Left renal pelvis (tissue), 4 donors: ENCODE results near the gene GCSH. TPM values are rescaled to one million over a fixed set of nuclear protein-coding genes. Genes with fewer than 3 reads are reported as not detected.
A peak's percentile ranks its signal among the peaks of the same experiment; 100 is the strongest.

Source experiments
- DNase-seq, 4 donors: peaks; one replicate each; pipeline ENCODE4 v3.0.0-alpha.2; 2013; ENCODE audit warnings: low read depth in 4 of 4, low spot score in 3 of 4
- polyA plus RNA-seq, 4 donors: library from polyadenylated mRNA; unstranded; fragments of 120-200 nt; gene quantifications; one replicate each; pipeline ENCODE4 v1.2.1, GENCODE V29; 2013; ENCODE audit not compliant: insufficient read length in 4 of 4

GCSH gene
- polyA plus RNA-seq, 4 donors = 53.1 to 117 (median 94.3) TPM

DNA sequence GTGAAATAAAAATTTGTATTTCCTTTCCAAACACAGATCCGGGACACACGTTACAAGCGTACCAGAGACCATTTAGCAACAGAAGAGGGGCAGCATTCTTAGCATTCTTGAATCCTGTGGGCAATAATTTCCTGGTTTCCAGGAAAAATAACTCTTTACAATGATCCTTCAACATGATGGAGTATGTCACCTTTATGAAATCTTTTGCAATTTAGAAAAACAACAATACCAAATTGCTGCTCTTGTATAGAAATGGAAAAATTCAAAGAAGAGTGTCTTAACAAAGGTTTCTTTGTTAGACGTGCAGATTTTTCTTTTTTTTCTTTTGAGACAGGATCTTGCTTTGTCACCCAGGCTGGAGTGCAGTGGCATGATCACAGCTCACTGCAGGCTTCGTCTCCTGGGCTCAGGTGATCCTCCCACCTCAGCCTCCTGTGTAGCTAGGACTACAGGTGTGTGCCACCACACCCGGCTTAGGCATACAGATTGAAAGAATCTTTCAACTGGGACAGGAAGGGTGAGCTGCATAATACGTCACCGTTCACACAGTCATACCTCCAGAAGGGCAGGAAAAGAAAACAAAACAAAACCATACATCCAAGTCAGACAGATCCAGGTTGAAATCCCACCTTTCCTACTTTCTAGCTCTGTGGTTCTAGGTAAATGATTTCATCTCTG is 10.8 kb upstream of the GCSH start:
- DNase-seq = no peak

GRCh38 chr16:81105946-81106345 is 9.8 kb upstream of the GCSH start:
- DNase-seq = no peak

DNA sequence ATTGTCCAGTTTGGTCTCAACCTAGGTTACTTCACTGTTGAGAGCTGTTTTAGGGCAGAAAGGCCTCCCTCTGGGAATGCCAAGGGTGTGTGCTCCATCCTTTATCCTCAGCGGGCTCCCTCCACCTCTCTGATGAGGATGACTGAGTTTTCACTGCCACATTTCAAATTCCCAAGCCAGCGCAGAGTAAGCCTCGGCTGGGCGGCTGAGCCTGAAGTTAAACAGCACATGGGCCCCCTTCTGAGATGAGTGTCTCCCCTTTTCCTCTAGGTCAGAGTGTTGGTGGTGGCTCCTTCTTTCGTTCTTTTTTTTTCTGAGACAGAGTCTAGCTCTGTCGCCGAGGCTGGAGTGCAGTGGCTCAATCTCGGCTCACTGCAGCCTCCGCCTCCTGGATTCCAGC is 5.5 kb upstream of the GCSH start:
- no peak for DNase-seq

DNA sequence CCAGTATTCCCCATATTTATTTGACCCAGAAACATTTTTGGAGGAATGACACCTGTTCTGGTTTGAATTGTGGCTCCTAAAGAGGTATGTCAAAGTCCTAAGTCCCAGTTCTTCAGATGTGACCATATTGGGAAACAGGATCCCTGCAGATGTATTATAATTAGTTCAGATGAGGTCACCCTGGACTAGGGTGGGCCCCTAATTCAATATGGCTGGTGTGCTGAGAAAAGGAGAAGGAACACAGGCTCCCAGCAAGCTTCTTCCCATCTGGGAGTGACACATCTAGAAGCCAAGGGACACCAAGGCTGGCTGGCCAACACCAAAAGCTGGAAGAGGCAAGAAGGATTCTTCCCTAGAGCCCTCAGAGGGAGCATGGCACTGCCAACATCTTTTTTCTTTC is 3.8 kb upstream of the GCSH start:
- DNase-seq = no peak

- no peak for DNase-seq
Measured at GRCh38 chr16:81097230-81097629, 1.0 kb upstream of the GCSH start.

DNA sequence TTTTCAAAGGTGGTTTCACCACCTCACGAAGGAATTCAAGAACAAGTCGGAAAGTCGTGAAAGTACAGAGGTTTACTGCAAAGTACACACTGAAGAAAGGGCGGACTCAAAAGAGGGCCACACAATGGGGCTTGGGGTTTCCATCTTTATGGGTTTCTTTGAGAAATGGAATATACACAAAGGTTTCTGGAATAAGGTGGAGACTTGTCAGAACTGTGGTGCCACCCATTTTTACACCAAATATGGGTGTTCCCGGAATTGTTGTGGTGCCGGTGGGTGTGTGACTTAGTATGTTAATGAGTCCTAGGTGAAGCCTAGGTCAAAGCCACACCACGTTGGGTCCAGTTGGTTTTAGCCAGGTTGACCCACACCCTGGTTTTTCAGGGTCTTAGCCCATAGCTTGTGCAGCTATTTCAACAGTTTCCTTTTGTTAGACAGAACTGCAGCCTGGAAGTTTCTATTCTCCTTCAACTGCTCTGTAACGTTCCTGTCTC is 567 bp upstream of the GCSH start:
- DNase-seq = no peak

DNA sequence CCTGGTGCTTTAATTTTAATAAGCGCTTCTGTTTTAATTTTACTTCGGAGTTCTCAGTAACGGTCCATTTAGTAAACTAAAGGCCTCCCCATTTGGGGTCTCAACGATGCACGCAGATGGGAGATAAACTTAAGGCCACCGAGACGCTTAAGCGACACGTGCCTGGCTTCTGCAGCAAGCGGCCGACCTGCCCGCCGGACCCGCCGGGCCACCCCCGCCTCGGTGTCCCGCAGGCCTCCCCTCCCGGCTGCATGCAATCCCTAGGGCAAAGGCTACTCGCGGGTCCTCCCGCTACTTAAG is 592 bp downstream of the GCSH start:
- peak in 2 of 4 donors; percentile 20 to 22 for DNase-seq

DNA sequence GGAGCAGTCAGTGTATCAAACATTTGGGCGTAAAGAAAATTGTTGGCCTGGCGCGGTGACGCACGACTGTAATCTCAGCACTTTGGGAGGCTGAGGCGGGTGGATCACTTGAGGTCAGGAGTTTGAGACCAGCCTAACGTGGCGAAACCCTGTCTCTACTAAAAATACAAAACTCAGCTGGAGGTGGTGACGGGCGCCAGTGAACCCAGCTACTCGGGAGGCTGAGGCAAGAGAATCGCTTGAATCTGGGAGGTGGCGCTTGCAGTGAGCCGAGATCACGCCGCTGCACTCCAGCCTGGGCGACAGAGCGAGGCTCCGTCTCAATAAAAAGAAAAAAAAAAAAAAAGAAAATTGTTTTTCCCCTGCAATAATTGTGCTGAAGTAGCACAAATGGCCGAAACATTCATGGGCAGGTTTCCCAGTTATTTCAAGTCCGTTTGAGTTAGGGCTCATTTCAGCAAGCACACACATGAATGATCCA is 1.4 kb downstream of the GCSH start:
- no peak for DNase-seq

DNA sequence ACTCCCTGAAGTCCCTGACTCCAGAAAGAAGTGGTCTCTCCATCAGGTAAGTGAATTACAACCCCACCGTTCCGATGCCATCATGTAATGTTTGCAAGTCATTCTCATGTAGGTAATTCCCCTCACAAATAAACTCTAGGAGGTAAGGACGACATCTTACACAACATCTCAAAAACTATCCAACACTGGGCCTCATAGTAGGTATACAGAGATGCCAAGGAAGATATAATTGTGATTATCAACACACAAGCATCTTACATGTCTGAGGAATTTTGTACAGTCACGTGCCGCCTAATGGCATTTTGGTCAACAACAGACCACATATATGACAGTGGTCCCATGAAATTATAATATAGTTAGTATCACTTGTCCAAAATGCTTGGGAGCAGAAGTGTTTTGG is 7.4 kb downstream of the GCSH start:
- no peak for DNase-seq

DNA sequence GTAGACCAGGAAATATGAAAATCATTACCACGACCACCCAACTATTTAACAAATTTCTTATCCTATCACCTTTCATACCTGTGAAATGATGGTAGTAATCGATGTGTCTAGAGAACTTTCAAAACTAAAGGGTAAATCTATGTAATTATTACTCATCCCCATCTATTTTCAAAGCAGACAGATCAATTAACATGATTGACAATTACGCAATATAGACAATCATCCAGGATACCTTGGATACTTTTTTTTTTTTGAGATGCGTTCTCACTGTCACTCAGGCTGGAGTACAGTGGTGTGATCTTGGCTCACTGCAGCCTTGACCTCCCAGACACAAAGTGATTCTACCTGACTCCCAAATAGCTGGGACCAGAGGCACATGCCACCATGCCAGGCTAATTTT is 15.2 kb downstream of the GCSH start:
- no peak for DNase-seq

DNA sequence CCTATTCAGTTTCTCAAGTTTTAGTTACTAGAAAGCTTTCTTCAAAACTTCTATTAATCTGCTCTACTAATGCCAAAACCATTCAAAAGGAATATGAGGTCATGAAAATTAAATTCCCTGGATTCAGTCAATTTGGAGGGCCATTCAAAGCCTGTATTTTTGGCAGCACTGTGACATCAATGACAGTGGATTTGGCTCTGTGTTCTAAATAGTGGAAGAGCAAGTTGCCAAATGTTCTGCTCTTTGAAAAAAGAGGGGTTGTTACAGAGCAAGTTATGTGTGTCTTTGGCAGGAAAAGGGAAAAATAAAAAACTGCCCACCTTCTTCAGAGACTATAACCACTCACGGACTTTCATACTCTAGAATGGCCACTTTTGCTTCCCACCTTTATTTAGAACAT is 16.0 kb downstream of the GCSH start:
- DNase-seq = no peak

- DNase-seq = peak; percentile 92 to 95 (median 94)
Measured at GRCh38 chr16:81077076-81077940, 18.9 kb downstream of the GCSH start, which contains the start of gene C16orf46. Gene C16orf46 (minus strand): TSS chr16:81077238. CDS start chr16:81063955, 13,283 bp downstream.

DNA sequence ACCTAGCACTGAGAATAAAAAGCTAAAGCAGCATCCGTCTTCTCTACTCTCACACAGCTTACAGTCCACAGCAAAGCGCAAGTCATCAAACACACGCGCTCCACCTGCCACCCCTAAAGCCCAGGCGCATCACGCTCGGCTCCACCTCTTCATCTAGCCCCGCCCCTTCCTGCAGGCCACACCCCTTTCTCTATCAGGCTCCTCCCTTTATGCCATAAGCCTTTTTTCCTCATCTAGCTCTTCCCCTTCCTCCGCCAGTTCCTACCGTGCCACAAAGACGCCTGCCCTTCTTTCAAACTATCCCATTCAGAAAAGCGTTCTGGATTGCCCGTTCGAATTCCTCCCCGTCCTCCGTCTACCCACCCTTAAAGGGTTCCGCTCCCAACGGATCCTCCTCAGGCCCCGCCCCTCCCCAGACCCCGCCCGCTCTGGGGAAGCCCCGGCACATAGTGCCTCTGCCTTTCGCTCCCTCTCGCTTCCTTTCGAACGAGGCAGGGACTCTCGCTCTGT is 19.6 kb downstream of the GCSH start:
- DNase-seq = peak in 2 of 4 donors; percentile 75 to 93

- no peak for DNase-seq
Measured at GRCh38 chr16:81073560-81074330, 22.4 kb downstream of the GCSH start.

DNA sequence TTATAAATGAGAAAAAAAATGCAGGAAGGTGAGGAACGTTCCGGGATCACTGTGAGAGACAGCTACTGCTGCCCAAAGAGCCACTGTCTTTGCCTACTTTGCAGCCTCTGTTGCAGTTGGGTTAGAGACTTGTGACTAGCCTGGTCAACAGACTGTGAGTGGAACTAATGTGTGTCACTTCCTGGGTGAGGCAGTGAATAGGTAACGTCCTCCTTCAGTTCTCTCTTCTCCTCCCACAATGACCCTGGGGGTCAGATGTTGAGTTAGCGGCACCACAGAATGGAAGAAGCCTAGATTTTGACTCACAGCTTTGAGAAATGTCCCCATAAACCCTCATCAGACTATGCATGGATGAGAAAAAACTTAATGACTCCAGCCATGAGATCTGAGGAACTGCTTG is 24.4 kb downstream of the GCSH start:
- DNase-seq = no peak

- DNase-seq = no peak
Measured at GRCh38 chr16:81070979-81071378, 25.2 kb downstream of the GCSH start.

DNA sequence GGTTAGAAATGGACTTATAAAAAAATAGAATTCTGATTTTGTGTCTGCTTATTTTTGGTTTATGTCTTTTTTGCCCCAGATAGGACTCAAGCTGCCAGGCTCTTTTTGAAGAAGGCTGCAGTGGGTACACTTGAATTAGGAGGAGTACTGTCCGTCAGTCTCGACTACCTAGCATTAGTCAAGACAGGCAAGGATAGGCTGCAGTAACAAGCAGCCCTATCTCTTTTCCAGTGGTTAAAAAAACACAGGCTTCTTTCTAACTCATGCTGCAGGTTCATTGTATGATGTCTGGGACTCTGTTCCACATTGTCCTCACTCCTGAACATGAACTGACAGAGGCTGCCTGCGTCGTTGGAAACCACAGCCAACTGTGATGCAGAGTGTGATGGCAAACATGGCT is 27.1 kb downstream of the GCSH start:
- no peak for DNase-seq

DNA sequence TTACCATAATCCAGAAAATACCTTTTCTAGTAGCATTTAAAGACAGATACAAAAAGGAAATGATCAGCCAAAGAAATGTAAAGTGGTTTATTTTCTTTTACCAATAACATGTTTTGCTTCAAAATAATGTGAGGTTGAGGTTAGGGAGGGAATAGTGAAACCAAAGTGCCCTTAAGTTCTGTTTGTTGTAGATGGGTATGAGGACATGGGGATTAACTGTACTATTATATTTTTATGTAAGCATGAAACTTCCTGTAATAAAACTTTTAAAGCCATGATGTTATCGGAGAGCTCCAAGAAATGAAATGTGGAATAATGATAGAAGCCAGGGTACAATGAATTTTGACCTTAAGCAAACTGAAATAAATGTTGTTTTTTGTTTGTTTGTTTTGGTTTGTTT is 29.0 kb downstream of the GCSH start:
- no peak for DNase-seq

- DNase-seq = no peak
Measured at GRCh38 chr16:81066681-81067080, 29.5 kb downstream of the GCSH start.

DNA sequence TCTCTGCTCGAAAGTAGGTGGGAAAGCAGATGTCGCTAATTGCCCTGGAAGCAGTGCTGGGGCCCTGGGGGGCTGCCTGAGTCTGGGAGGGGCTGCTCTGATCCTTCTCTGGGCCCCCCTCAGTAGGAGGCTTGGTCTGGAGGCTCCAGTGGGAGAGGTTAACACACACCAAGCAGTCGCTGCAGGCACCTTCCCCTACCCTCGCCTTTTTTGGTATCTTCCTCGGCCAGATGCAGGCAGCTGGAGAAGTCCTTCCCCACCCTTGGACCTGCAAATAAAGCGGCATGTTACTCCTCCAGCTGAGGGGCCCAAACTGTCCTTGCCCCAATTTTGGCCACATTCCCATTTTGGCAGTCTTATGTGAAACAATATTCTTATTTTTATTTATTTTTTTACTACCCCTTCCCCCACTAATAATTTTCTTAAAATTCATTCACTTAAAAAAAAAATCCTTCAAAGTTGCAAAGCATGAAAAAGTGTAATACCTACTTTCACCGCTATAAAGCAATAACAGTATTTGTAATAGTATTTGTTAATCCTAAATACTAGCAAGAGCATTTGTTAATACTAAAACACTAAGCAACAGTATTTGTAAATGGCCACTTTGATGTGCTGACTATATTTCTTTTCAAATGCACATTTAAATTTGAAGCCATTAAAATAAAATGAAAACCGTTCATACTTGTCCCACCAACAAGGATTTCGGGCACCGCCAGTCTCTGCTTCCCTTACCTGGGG is 34.2 kb downstream of the GCSH start:
- DNase-seq = no peak
